ENCODE results near the gene CBY2.
A peak's percentile ranks its signal among the peaks of the same experiment; 100 is the strongest.

The CBY2 gene

GRCh38 chr13:45670189-45670885 is 31.8 kb upstream of the CBY2 start:
- no peak overlapping the region for H3K4me3 ChIP-seq (ENCODE audit: low read length)
- no peak for TF ChIP-seq CTCF (IDR thresholded peaks at IDR 0.05; ENCODE audit: insufficient read depth, low read depth, low read length, missing control alignments)
- DNase-seq (ENCODE audit: low read depth), result no peak

- TF ChIP-seq CTCF (IDR thresholded peaks at IDR 0.05; ENCODE audit: insufficient read depth, low read depth, low read length, missing control alignments), result no peak
- DNase-seq (ENCODE audit: low read depth), result peak; percentile 85
- no peak overlapping the region for H3K4me3 ChIP-seq (ENCODE audit: low read length)
Measured at GRCh38 chr13:45674908-45675307, 27.2 kb upstream of the CBY2 start.

DNA sequence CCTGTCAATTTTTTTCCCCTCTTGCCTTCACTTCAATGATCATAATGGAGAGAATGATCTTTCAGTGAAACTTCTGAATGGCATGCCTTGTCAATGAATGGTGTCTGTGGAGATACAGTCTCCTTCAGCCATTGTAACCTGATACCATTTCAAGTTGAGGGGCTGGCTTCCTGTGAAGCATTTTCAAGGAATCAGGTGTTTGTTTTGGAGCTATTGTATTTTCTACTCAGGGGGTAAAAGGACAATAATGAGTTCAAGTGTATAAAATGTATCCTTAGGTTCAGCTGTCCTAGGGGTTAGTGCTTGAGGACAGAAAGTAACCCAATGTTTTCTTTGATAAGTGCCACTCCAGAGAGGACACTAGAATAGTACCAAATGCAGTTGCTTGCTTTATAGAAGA is 23.8 kb upstream of the CBY2 start:
- no peak for TF ChIP-seq CTCF (IDR thresholded peaks at IDR 0.05; ENCODE audit: insufficient read depth, low read depth, low read length, missing control alignments)
- DNase-seq (ENCODE audit: low read depth), result no peak

GRCh38 chr13:45681113-45681512 is 21.0 kb upstream of the CBY2 start:
- no peak for TF ChIP-seq CTCF (IDR thresholded peaks at IDR 0.05; ENCODE audit: insufficient read depth, low read depth, low read length, missing control alignments)
- no peak overlapping the region for H3K4me3 ChIP-seq (ENCODE audit: low read length)
- DNase-seq (ENCODE audit: low read depth), result no peak

More for the DNA sequence above, 23.8 kb upstream of the CBY2 start:
- H3K4me3 ChIP-seq (ENCODE audit: low read length), result no peak overlapping the region

DNA sequence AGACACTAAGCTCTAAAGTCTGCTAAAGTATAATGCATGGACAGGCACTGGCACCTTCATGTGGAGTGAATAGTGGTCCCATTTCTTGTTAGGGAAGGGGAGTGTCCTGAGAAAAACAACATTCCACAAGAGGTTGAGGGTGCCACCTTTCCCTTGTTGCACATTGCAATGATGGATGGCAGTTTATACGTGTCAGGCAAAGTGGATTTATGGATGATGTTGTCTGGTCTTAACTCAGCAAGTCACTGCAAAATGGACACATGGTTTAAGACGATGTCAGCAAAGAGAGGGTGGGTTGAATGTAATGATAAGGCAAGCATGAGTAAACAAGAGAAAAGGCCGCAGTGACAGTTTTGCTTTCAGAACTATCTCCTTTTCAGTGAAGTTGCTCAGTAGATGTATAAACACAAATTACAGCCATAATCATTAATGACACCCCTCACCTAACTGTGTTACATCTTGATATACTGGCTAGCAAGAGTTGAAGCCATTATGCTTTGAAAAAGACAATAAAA is 19.6 kb upstream of the CBY2 start:
- DNase-seq (ENCODE audit: low read depth), result no peak
- no peak for TF ChIP-seq CTCF (IDR thresholded peaks at IDR 0.05; ENCODE audit: insufficient read depth, low read depth, low read length, missing control alignments)
- H3K4me3 ChIP-seq (ENCODE audit: low read length), result no peak overlapping the region

GRCh38 chr13:45683701-45684100 is 18.4 kb upstream of the CBY2 start:
- H3K4me3 ChIP-seq (ENCODE audit: low read length), result no peak overlapping the region
- DNase-seq (ENCODE audit: low read depth), result no peak
- TF ChIP-seq CTCF (IDR thresholded peaks at IDR 0.05; ENCODE audit: insufficient read depth, low read depth, low read length, missing control alignments), result no peak

DNA sequence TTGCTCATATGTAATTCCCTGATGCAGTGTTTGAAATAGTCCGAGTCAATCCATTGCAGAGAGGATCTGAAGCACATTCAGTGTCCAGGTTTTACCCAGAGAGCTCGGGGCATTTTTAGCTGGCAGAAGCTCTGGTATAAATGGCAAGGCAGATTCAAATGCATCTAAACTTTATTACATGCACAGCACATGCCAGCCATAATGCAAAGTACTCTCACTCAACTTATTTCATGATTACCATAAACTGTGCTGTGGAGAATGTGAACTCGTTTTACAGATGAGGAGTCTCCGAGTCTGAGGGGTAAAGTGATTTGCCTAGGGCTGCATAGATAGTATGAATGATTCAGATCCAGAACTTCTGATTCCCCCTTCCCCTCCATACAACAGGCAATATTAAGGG is 13.5 kb upstream of the CBY2 start:
- no peak for TF ChIP-seq CTCF (IDR thresholded peaks at IDR 0.05; ENCODE audit: insufficient read depth, low read depth, low read length, missing control alignments)
- no peak for DNase-seq (ENCODE audit: low read depth)
- H3K4me3 ChIP-seq (ENCODE audit: low read length), result no peak overlapping the region
